HG03460 (cell line): ENCODE results near the gene MUC6.
"Not testable (repeated sequence)": the region's sequence is repeated elsewhere in the genome, so short reads cannot be mapped to it uniquely, and the experiment has no call there.

ENCODE experiments used
- ATAC-seq: cut with Tn5 transposase; IDR thresholded peaks from one replicate; pipeline ENCODE4 v1.9.1; 2021; ENCODE audit not compliant: unreplicated experiment

MUC6 gene

GRCh38 chr11:991034-991433 lies 45.5 kb downstream of the MUC6 start:
- no peak for ATAC-seq

- ATAC-seq, result no peak
Observed at GRCh38 chr11:990101-990500, 46.4 kb downstream of the MUC6 start.

GRCh38 chr11:987671-988070 lies 48.8 kb downstream of the MUC6 start:
- ATAC-seq, result no peak

GRCh38 chr11:986952-987305 lies 49.6 kb downstream of the MUC6 start:
- ATAC-seq, result no peak

- ATAC-seq, result no peak
Observed at GRCh38 chr11:986270-986951, 50.1 kb downstream of the MUC6 start.

- no peak for ATAC-seq
Observed at GRCh38 chr11:985848-986247, 50.7 kb downstream of the MUC6 start.

GRCh38 chr11:985406-985805 lies 51.1 kb downstream of the MUC6 start:
- ATAC-seq, result no peak

GRCh38 chr11:984546-984945 lies 52.0 kb downstream of the MUC6 start:
- no peak for ATAC-seq

GRCh38 chr11:981764-982163 lies 54.8 kb downstream of the MUC6 start:
- no peak for ATAC-seq

GRCh38 chr11:980438-981357 lies 55.8 kb downstream of the MUC6 start:
- ATAC-seq, result no peak

- ATAC-seq, result no peak
Observed at GRCh38 chr11:978781-979180, 57.7 kb downstream of the MUC6 start.

- ATAC-seq, result no peak
Observed at GRCh38 chr11:977830-978720, 58.4 kb downstream of the MUC6 start.

- ATAC-seq, result no peak
Observed at GRCh38 chr11:976431-977160, 59.9 kb downstream of the MUC6 start.

GRCh38 chr11:975827-976226 lies 60.7 kb downstream of the MUC6 start:
- ATAC-seq, result no peak

- not testable (repeated sequence) for ATAC-seq
Observed at GRCh38 chr11:975376-975775, 61.1 kb downstream of the MUC6 start.

- no peak for ATAC-seq
Observed at GRCh38 chr11:973237-973636, 63.3 kb downstream of the MUC6 start.

- ATAC-seq, result no peak
Observed at GRCh38 chr11:972523-973211, 63.9 kb downstream of the MUC6 start.

- ATAC-seq, result no peak
Observed at GRCh38 chr11:971731-972365, 64.7 kb downstream of the MUC6 start.

- no peak for ATAC-seq
Observed at GRCh38 chr11:971092-971690, 65.3 kb downstream of the MUC6 start.
